Erythroblast (primary cell): ENCODE results near the gene HAUS1.

Source experiments
- GATA1 ChIP-seq: IDR thresholded peaks from 2 replicates; pipeline ENCODE4 v1.6.1; 2011; ENCODE audit warnings: low read depth, mild to moderate bottlenecking, control low read depth, low read length, moderate library complexity
- POLR2A ChIP-seq: IDR thresholded peaks from 2 replicates; pipeline ENCODE4 v1.6.1; 2011; ENCODE audit warnings: mild to moderate bottlenecking, low read length

- TF ChIP-seq POLR2A, result no peak
- no peak for TF ChIP-seq GATA1
These were observed 62.2 kb downstream of the HAUS1 start for GRCh38 chr18:46166261-46166970.
